Fibroblast of lung (primary cell): ENCODE results near the gene ATG5.

Experiments
- EZH2 ChIP-seq: IDR thresholded peaks from 2 replicates; pipeline ENCODE4 v1.5.1; 2012; ENCODE audit warnings: low read length, control low read depth, mild to moderate bottlenecking; ENCODE audit errors: missing control alignments
- TF ChIP-seq, protein P1 (sequence below), 2 donors: IDR thresholded peaks in 1 of 2; conservative IDR thresholded peaks in 1 of 2; 1 replicate in 1 of 2; 2 replicates in 1 of 2; pipeline ENCODE4 v1.5.1; 2011 to 2012; ENCODE audit warnings: low read length in 2 of 2, control low read depth in 1 of 2, inconsistent platforms in 1 of 2, low read depth in 1 of 2, mild to moderate bottlenecking in 1 of 2

DNA sequence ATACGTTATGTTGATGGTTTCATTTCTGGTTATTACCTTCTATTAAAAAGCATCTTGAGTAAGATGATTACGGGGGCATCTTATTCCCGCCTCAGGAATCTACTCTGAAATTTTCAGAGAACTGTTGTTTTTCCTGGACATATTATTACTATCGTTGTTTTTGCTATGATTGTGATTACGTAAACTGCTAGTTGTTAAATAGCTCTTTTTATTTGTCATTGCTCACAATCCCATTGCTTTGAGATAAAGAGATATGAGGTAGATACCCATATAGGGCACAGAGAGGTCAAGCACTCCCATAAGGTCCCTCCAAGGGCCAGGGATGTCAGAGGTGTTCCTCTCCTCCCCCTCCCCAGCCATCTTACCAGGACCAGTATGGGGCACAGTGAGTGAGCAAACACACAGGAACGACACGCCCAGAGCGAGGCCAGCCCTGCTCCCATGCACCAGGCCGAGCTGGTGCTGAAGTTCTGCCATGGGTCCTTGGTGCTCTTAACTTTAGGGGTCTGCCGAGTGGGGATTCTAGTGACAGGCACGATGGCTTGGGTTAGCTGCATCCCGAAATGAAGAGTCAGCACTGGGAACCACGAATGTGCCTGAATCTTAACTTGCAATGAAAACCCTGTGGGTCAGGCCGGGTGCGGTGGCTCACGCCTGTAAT, 189.5 kb downstream of the ATG5 start:
- TF ChIP-seq, protein P1, sequence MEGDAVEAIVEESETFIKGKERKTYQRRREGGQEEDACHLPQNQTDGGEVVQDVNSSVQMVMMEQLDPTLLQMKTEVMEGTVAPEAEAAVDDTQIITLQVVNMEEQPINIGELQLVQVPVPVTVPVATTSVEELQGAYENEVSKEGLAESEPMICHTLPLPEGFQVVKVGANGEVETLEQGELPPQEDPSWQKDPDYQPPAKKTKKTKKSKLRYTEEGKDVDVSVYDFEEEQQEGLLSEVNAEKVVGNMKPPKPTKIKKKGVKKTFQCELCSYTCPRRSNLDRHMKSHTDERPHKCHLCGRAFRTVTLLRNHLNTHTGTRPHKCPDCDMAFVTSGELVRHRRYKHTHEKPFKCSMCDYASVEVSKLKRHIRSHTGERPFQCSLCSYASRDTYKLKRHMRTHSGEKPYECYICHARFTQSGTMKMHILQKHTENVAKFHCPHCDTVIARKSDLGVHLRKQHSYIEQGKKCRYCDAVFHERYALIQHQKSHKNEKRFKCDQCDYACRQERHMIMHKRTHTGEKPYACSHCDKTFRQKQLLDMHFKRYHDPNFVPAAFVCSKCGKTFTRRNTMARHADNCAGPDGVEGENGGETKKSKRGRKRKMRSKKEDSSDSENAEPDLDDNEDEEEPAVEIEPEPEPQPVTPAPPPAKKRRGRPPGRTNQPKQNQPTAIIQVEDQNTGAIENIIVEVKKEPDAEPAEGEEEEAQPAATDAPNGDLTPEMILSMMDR (conservative IDR thresholded peaks at IDR 0.05 in 1 of 2, IDR thresholded peaks at IDR 0.05 in 1 of 2; ENCODE audit: low read depth in 1 of 2, low read length in 2 of 2), result no peak
- no peak for TF ChIP-seq EZH2
